Lung microvascular endothelial cell (primary cell): ENCODE results near the gene MAPK6. TPM values are rescaled to one million over a fixed set of nuclear protein-coding genes. Genes with fewer than 3 reads are reported as not detected.
A peak's percentile ranks its signal among the peaks of the same experiment; 100 is the strongest.

Experiments
- DNase-seq, 2 donors: peaks; one replicate each; pipeline versions ENCODE4 v3.0.0 to v3.0.0-alpha.2; 2010; ENCODE audit warnings: low read depth in 2 of 2
- total RNA-seq: library from RNA; depleted of rRNA; stranded (reverse); fragments of >200 nt; gene quantifications from 2 replicates; pipeline ENCODE4 v1.2.1, GENCODE V29; 2014

MAPK6 gene
- total RNA-seq, 1 donor from 2014 or later, result 24.6 TPM

GRCh38 chr15:52010633-52011595 lies 8.1 kb upstream of the MAPK6 start:
- DNase-seq, result peak in 1 of 2 donors; percentile 92

GRCh38 chr15:52011711-52012144 lies 7.3 kb upstream of the MAPK6 start:
- DNase-seq, result peak; percentile 34 to 83

GRCh38 chr15:52012210-52012609 lies 6.8 kb upstream of the MAPK6 start:
- DNase-seq, result no peak

- DNase-seq, result peak in 1 of 2 donors; percentile 60
Measured at GRCh38 chr15:52013151-52013791, 5.7 kb upstream of the MAPK6 start.

- no peak for DNase-seq
Measured at GRCh38 chr15:52014616-52015015, 4.4 kb upstream of the MAPK6 start.

- DNase-seq, result no peak
Measured at GRCh38 chr15:52016316-52016715, 2.7 kb upstream of the MAPK6 start.

GRCh38 chr15:52018244-52018643 lies 775 bp upstream of the MAPK6 start:
- no peak for DNase-seq

- peak; percentile 86 to 91 for DNase-seq
Measured at GRCh38 chr15:52019394-52020220, 588 bp downstream of the MAPK6 start.

GRCh38 chr15:52020221-52021085 lies 1.4 kb downstream of the MAPK6 start:
- peak; percentile 37 to 59 for DNase-seq

- DNase-seq, result peak; percentile 85 to 93
Measured at GRCh38 chr15:52021128-52021671, 2.2 kb downstream of the MAPK6 start.

- no peak for DNase-seq
Measured at GRCh38 chr15:52021892-52022540, 3.0 kb downstream of the MAPK6 start.

GRCh38 chr15:52023169-52023922 lies 4.3 kb downstream of the MAPK6 start:
- peak in 1 of 2 donors; percentile 14 for DNase-seq

- DNase-seq, result no peak
Measured at GRCh38 chr15:52028431-52029093, 9.5 kb downstream of the MAPK6 start.

GRCh38 chr15:52030010-52030409 lies 11.0 kb downstream of the MAPK6 start:
- DNase-seq, result no peak

- no peak for DNase-seq
Measured at GRCh38 chr15:52031556-52031955, 12.5 kb downstream of the MAPK6 start.

- DNase-seq, result no peak
Measured at GRCh38 chr15:52037889-52038505, 19.0 kb downstream of the MAPK6 start.

GRCh38 chr15:52039925-52040781 lies 21.1 kb downstream of the MAPK6 start:
- peak; percentile 15 to 26 for DNase-seq
